HG03045 (cell line): ENCODE measurements around the gene EFCAB7.

Experiments used
- ATAC-seq: cut with Tn5 transposase; IDR thresholded peaks from one replicate; pipeline ENCODE4 v1.9.1; 2021; ENCODE audit warnings: mild to moderate bottlenecking, moderate library complexity; ENCODE audit not compliant: unreplicated experiment

Gene EFCAB7

GRCh38 chr1:63522891-63523728 is at the start of gene EFCAB7, which contains the start of gene ITGB3BP:
Gene EFCAB7 (plus strand): TSS chr1:63523525. CDS start chr1:63525573, 2,048 bp downstream.
Gene ITGB3BP (minus strand): TSS chr1:63523225. CDS start chr1:63523133, 92 bp downstream.
- ATAC-seq: peak; percentile 92

- ATAC-seq: no peak
Measured at GRCh38 chr1:63475761-63476160, 47.6 kb upstream of the EFCAB7 start.

DNA sequence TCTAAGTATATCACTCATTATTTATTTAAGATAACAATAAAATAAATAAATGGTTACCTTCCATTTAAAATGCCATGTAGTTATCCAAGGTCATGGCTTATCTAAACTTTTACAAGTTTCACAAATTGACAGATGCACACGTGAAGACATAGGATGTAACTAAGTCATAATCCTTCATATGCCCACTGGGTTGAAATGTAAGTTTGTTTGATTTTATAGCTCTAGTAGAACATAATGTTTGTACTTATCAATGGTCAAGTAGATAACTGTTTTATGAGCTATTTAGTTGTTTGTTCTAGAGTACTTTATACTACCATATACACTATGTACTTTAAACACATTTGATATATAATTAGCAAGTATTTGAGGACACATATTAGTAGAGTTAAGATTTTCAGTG is 43.3 kb upstream of the EFCAB7 start:
- ATAC-seq: no peak

DNA sequence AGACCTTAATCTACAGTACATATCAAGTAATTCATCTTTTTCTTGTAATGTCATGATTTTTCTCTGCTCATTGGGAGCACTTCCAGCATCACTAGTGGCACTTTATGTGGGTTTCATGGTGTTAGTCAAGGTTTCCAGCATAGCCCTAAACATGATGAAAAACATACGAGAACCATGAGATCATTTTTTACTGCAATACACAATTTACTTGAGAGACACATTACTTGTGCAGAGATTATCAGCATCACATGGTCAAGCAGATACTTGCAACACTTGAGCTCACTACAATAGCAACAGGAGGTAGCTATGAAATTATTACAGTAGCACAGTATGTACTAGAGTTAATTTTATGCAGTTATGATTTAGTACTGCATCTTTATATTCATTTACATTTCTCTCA is 36.7 kb upstream of the EFCAB7 start:
- no peak for ATAC-seq

GRCh38 chr1:63487336-63488065 is 35.8 kb upstream of the EFCAB7 start:
- no peak for ATAC-seq

DNA sequence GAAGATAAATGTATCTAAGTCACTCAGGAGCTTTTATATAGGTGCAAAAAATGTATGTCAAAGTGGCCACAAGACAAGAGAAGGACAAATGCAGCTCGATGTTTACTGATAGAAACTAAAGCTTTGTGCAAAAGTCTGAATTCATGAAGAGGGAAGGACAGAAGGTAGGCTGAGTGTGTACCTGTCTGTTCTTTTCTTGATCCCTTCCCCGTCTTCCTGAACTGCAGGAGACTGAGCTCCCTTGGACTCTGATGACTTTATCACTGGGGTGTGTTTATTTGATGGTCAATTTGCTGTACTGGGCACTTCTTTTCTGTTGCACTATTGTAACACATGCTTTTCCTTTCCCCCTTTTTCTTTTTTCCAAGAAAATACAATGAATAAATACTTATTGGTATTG is 25.7 kb upstream of the EFCAB7 start:
- no peak for ATAC-seq

DNA sequence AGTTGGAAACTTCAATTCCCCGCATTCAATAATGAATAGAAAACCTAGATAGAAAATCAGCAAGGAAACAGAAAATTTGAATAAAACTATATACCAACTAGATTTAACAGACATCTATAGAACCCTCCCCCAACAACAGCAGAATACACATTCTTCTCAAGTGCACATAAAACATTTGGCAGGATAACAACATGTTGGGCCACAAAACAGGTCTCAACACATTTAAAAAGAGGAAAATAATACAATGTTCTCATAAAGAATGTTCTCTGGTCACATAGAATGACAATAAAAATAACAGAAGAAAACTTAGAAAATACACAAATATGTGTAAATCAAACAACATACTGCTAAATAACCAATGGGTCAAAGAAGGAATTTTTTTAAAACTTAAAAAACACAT is 25.2 kb upstream of the EFCAB7 start:
- ATAC-seq: no peak

GRCh38 chr1:63501256-63501655 is 22.1 kb upstream of the EFCAB7 start:
- no peak for ATAC-seq

- no peak for ATAC-seq
Measured at GRCh38 chr1:63506782-63507181, 16.5 kb upstream of the EFCAB7 start.

GRCh38 chr1:63509718-63510117 is 13.6 kb upstream of the EFCAB7 start:
- ATAC-seq: no peak

- no peak for ATAC-seq
Measured at GRCh38 chr1:63512584-63512983, 10.7 kb upstream of the EFCAB7 start.

DNA sequence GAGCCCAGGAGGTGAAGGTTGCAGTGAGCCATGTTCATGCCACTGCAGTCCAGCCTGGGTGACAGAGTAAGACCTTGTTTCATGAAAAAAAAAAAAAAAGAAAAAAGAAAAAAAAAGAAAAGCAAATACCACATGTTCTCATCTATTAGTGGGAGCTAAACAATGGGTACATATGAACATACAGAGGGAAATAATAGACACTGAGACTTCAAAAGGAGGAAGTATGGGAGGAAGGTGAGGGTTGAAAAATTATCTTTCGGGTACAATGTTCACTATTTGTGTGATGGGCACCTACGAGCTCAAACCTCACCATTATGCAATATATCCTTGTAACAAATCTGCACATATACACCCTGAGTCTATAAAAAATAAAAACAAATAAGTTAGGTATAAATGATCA is 6.7 kb upstream of the EFCAB7 start:
- ATAC-seq: no peak

DNA sequence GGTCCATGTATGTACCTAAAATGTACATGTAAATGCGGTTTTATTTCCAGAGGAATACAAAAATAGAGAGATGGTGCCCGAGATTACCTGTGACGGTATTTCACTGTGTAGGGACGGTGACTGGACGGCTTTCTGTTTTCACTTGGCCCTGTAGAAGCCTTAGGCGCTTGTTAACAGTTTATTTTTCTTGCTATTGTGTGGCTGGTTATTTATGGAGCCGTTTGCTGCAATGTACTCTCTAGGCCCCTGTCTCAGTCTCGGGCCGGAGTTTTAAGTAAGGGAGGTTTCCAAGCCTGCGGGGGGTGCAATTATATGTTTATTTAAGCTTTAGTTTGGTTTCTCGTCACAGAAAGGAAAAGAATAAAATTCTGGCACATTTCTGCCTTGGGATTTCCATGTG is 413 bp downstream of the EFCAB7 start:
- peak; percentile 20 for ATAC-seq

- ATAC-seq: no peak
Measured at GRCh38 chr1:63524201-63524600, 876 bp downstream of the EFCAB7 start.

- no peak for ATAC-seq
Measured at GRCh38 chr1:63532727-63533126, 9.4 kb downstream of the EFCAB7 start.

- no peak for ATAC-seq
Measured at GRCh38 chr1:63533931-63534330, 10.6 kb downstream of the EFCAB7 start.

DNA sequence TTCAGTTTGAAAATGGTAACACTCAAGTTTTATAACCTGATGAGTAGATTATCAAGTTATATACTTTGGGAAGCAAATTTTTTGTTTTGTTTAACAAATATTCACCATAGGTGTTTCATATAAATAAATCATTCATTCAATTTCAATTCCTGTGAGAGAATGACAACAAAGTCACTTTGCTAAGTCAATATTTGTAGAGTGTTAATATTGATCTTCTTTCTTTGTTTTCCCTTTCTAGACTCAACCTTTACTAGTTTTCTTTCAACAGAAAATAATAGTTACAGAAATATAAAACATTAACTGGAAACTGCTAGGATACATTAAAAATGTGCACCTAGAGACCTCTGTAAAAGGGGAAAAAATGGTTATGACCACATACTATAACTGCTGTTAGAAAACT is 11.1 kb downstream of the EFCAB7 start:
- ATAC-seq: no peak

- ATAC-seq: no peak
Measured at GRCh38 chr1:63537006-63537405, 13.7 kb downstream of the EFCAB7 start.

DNA sequence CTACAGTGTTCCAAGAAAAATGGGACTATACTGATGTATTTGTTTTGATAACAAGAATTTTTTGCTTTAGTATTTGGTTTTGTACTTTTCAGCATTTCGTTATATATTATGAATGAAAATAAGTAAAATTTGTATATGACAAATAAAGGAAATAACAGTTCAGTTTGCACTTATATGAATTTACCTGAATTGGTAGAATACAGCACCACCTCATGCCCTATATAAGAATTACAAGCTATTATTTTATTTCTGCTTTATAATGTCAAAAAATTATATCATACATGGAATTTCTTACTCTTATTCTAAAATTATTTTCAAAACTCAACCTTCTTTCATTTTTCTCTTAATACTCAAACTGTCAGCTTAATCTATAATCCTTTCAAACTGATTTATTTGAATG is 14.6 kb downstream of the EFCAB7 start:
- no peak for ATAC-seq

GRCh38 chr1:63545780-63546179 is 22.5 kb downstream of the EFCAB7 start:
- ATAC-seq: no peak

DNA sequence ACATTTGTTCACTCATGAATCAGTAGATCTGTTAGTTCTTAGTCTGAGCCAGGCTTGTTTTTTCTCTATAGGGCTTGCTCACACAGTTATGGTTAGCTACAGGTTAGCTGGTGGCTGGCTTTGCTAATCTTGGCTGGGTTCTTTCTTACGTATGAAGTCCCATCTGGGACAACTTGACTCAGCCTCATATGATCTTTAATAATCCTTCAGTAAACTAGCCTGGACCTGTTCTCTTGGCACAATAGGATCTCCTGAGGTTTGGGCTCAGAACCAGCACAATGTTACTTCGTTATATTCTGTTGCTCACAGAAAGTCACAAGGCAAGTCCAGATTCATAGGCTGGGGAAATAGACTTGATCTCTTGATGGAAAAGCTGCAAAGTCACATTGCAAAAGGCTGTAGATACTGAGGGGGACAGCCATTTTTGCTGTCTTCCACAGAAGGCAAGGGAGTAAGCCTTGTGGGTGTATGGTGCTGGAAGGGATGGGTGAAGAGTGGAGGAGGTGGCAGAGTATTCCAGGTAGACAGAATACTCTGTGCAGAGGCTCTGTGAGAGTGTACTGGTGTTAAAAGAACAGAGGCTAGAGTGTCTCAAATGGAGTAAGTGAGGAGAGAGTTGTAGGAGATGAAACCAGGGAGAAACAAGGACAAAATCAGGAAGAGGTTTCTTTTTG is 24.4 kb downstream of the EFCAB7 start:
- no peak for ATAC-seq

DNA sequence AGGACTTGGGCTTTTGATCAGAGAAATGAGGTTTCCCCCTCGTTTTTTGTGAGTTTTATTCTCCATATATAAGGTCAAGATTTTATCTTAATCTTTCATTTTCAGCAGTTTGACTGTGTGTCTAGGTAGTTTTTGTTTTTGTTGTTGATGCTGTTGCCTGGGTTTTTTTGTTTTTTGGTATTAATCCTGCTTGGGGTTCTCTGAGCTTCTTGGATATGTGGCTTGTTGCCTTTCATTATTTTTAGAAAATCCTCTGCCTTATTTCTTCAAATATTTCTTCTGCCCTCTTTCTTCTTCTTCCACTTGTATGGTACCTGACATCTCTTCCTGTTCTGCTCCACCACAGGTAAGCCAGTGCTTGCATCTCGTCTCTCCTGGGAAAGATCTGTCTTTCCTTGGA is 25.0 kb downstream of the EFCAB7 start:
- ATAC-seq: no peak
